ENCODE measurements around the gene MARCHF10.
"Not testable (repeated sequence)": the region's sequence is repeated elsewhere in the genome, so short reads cannot be mapped to it uniquely, and the experiment has no call there.

The MARCHF10 gene

GRCh38 chr17:62786646-62787045 is 21.5 kb downstream of the MARCHF10 start:
- H3F3A ChIP-seq (ENCODE audit: low read depth): no peaks in the 10 kb centered on the region
- no peaks in the 10 kb centered on the region for H3K79me2 ChIP-seq (ENCODE audit: insufficient read depth, low read length)

GRCh38 chr17:62785983-62786382 is 22.1 kb downstream of the MARCHF10 start:
- H3K36me3 ChIP-seq (ENCODE audit: insufficient read depth, low read length); H3K27me3 ChIP-seq (ENCODE audit: insufficient read depth, low read length, poor library complexity, severe bottlenecking); H3F3A ChIP-seq (ENCODE audit: low read depth); H3K9me3 ChIP-seq (ENCODE audit: insufficient read depth, low read depth, low read length); H3K9me2 ChIP-seq (replicated peaks; ENCODE audit: low read depth, low read length); H3K9ac ChIP-seq (ENCODE audit: low read depth, low read length, poor library complexity, severe bottlenecking); H3K4me2 ChIP-seq (ENCODE audit: low read depth, low read length, poor library complexity, severe bottlenecking); H3K79me2 ChIP-seq (ENCODE audit: insufficient read depth, low read length); H4K20me1 ChIP-seq (ENCODE audit: insufficient read depth, low read length, poor library complexity, severe bottlenecking); H3K4me3 ChIP-seq (ENCODE audit: low read length, poor library complexity, severe bottlenecking); H2AFZ ChIP-seq (ENCODE audit: low read length); H3K4me1 ChIP-seq (ENCODE audit: insufficient read depth, low read length, poor library complexity, severe bottlenecking): not testable (repeated sequence)

More at GRCh38 chr17:62786646-62787045, 21.5 kb downstream of the MARCHF10 start:
- Histone ChIP-seq H3K4me2 (ENCODE audit: low read depth, low read length, poor library complexity, severe bottlenecking) (no peak overlapping the region), H3K27me3 (ENCODE audit: insufficient read depth, low read length, poor library complexity, severe bottlenecking) (no peaks in the 10 kb centered on the region), H3K36me3 (ENCODE audit: insufficient read depth, low read length) (no peaks in the 10 kb centered on the region), H4K20me1 (ENCODE audit: insufficient read depth, low read length, poor library complexity, severe bottlenecking) (no peaks in the 10 kb centered on the region), H3K4me1 (ENCODE audit: insufficient read depth, low read length, poor library complexity, severe bottlenecking) (no peaks in the 10 kb centered on the region), H3K9me3 (ENCODE audit: insufficient read depth, low read depth, low read length) (no peaks in the 10 kb centered on the region), H3K9ac (ENCODE audit: low read depth, low read length, poor library complexity, severe bottlenecking) (no peak overlapping the region), H2AFZ (ENCODE audit: low read length) (no peak overlapping the region), H3K9me2 (replicated peaks; ENCODE audit: low read depth, low read length) (no peaks in the 10 kb centered on the region), H3K4me3 (ENCODE audit: low read length, poor library complexity, severe bottlenecking) (no peak overlapping the region)
- no peak for TF ChIP-seq EZH2phosphoT487 (IDR thresholded peaks at IDR 0.05; ENCODE audit: borderline replicate concordance)

- no peak overlapping the region for H3K4me3 ChIP-seq (ENCODE audit: low read length, poor library complexity, severe bottlenecking)
- no peaks in the 10 kb centered on the region for H3K4me1 ChIP-seq (ENCODE audit: insufficient read depth, low read length, poor library complexity, severe bottlenecking)
- no peak overlapping the region for H3K9ac ChIP-seq (ENCODE audit: low read depth, low read length, poor library complexity, severe bottlenecking)
- no peak overlapping the region for H2AFZ ChIP-seq (ENCODE audit: low read length)
- no peaks in the 10 kb centered on the region for H3K79me2 ChIP-seq (ENCODE audit: insufficient read depth, low read length)
- no peaks in the 10 kb centered on the region for H3K27me3 ChIP-seq (ENCODE audit: insufficient read depth, low read length, poor library complexity, severe bottlenecking)
- no peak overlapping the region for H3K4me2 ChIP-seq (ENCODE audit: low read depth, low read length, poor library complexity, severe bottlenecking)
- TF ChIP-seq EZH2phosphoT487 (IDR thresholded peaks at IDR 0.05; ENCODE audit: borderline replicate concordance): no peak
- no peak for TF ChIP-seq CTCF (conservative IDR thresholded peaks at IDR 0.05; ENCODE audit: low read length)
- H3F3A ChIP-seq (ENCODE audit: low read depth): no peaks in the 10 kb centered on the region
- no peaks in the 10 kb centered on the region for H3K36me3 ChIP-seq (ENCODE audit: insufficient read depth, low read length)
- H4K20me1 ChIP-seq (ENCODE audit: insufficient read depth, low read length, poor library complexity, severe bottlenecking): no peaks in the 10 kb centered on the region
- H3K9me2 ChIP-seq (replicated peaks; ENCODE audit: low read depth, low read length): no peaks in the 10 kb centered on the region
- H3K9me3 ChIP-seq (ENCODE audit: insufficient read depth, low read depth, low read length): no peaks in the 10 kb centered on the region
Observed at GRCh38 chr17:62782730-62783270, 25.3 kb downstream of the MARCHF10 start.

GRCh38 chr17:62781831-62782251 is 26.3 kb downstream of the MARCHF10 start:
- Histone ChIP-seq H4K20me1 (ENCODE audit: insufficient read depth, low read length, poor library complexity, severe bottlenecking) (no peaks in the 10 kb centered on the region), H3K36me3 (ENCODE audit: insufficient read depth, low read length) (no peaks in the 10 kb centered on the region), H3K9ac (ENCODE audit: low read depth, low read length, poor library complexity, severe bottlenecking) (no peak overlapping the region), H3K79me2 (ENCODE audit: insufficient read depth, low read length) (no peaks in the 10 kb centered on the region), H3K9me2 (replicated peaks; ENCODE audit: low read depth, low read length) (no peaks in the 10 kb centered on the region), H3K4me3 (ENCODE audit: low read length, poor library complexity, severe bottlenecking) (no peak overlapping the region), H3K4me2 (ENCODE audit: low read depth, low read length, poor library complexity, severe bottlenecking) (no peak overlapping the region), H3F3A (ENCODE audit: low read depth) (no peaks in the 10 kb centered on the region), H3K27me3 (ENCODE audit: insufficient read depth, low read length, poor library complexity, severe bottlenecking) (no peaks in the 10 kb centered on the region), H3K9me3 (ENCODE audit: insufficient read depth, low read depth, low read length) (no peaks in the 10 kb centered on the region), H2AFZ (ENCODE audit: low read length) (no peak overlapping the region), H3K4me1 (ENCODE audit: insufficient read depth, low read length, poor library complexity, severe bottlenecking) (no peaks in the 10 kb centered on the region)
- TF ChIP-seq CTCF (conservative IDR thresholded peaks at IDR 0.05; ENCODE audit: low read length) (no peak), EZH2phosphoT487 (IDR thresholded peaks at IDR 0.05; ENCODE audit: borderline replicate concordance) (no peak)

Measured in Loucy (cell line).